ENCODE measurements around the gene CFAP299.

Gene CFAP299

DNA sequence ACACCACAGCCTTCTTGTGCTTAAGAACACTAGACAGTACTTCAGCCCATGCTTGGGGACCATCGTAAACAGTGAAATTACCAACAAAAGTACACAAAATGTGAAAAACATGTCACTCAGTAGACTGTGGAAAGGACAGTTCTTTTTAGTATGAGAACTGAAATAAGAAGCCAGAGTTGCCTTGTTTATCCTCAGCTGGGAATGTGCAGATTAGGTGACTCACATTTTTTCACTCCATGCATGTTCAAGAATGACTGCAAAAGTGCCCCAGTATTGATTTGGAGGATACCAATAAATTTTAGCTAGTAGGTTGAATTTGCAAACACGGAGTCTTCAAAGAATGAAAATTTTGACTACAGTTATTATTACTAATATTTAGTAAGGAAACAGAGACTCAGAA is 671.9 kb downstream of the CFAP299 start:
- Histone ChIP-seq H3K9me3 (ENCODE audit: insufficient read depth, low read length) (no peaks in the 10 kb centered on the region; the same call in 1 of the 2 replicates), H3K4me1 (ENCODE audit: insufficient read depth, insufficient read length) (no peaks in the 10 kb centered on the region), H3K4me3 (ENCODE audit: insufficient read length, low read depth) (no peak overlapping the region), H3K27me3 (ENCODE audit: insufficient read depth, insufficient read length) (no peaks in the 10 kb centered on the region), H3K36me3 (ENCODE audit: insufficient read depth, insufficient read length, low read length) (no peaks in the 10 kb centered on the region), H3K9ac (ENCODE audit: insufficient read length, low read depth) (no peak overlapping the region)
- DNase-seq (ENCODE audit: low read depth, low spot score), result no peak
- TF ChIP-seq YY1 (IDR thresholded peaks at IDR 0.05; ENCODE audit: insufficient read depth, insufficient read length), result no peak
- TF ChIP-seq SUZ12 (IDR thresholded peaks at IDR 0.05; ENCODE audit: extremely low read depth, insufficient read depth, insufficient read length), result no peak
- no peak for TF ChIP-seq ZNF274 (IDR thresholded peaks at IDR 0.05; ENCODE audit: low read depth, low read length)
